ENCODE results near the gene RCAN3.

RCAN3 gene

GRCh38 chr1:24555591-24556413 lies 53.2 kb downstream of the RCAN3 start, which contains the start of gene NCMAP:
Gene NCMAP, plus strand, starts transcription at chr1:24556087. Its CDS starts 39,344 bp downstream, at chr1:24595431.
- H3K4me1 ChIP-seq (ENCODE audit: insufficient read depth, low read length): no peaks in the 10 kb centered on the region
- no peak within 1 kb of the TSS for H3K27ac ChIP-seq (ENCODE audit: low read depth, low read length)
- peaks cover 14 to 34% of the 10 kb centered on the region in 2 donors for H3K27me3 ChIP-seq (ENCODE audit: control insufficient read depth in 1 of 2, insufficient read depth in 2 of 2, low read length in 2 of 2)

DNA sequence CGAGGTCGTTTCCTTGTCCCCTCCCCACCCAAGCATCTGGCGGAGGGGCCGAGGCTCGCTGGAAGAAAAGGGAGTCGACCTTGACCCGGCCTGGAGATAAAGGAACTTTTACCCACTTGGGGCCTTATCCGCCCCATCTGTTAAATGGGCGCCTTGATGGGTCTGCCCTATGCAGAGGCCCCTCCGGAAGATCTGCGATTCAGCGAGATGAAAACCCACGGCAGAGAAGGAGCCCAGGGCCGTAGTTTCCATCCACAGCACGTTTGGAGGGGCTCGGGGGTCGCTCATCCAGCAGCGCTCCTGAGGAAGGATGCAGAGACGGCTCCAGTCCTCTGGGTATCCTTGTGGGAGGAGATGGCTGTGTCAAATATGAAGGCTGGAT lies 53.8 kb downstream of the RCAN3 start:
- Histone ChIP-seq H3K4me1 (ENCODE audit: insufficient read depth, low read length) (no peaks in the 10 kb centered on the region), H3K36me3 (ENCODE audit: insufficient read depth, low read length) (no peaks in the 10 kb centered on the region), H3K4me3 (ENCODE audit: low read depth in 1 of 2, low read length in 2 of 2) (no peak overlapping the region), H3K9ac (ENCODE audit: low read length) (no peak overlapping the region), H3K27me3 (ENCODE audit: control insufficient read depth in 1 of 2, insufficient read depth in 2 of 2, low read length in 2 of 2) (peaks cover 14 to 34% of the 10 kb centered on the region in 2 donors), H3K9me3 (ENCODE audit: low read length) (no peaks in the 10 kb centered on the region), H3K27ac (ENCODE audit: low read depth, low read length) (no peak overlapping the region)

More at GRCh38 chr1:24555591-24556413, 53.2 kb downstream of the RCAN3 start, which contains the start of gene NCMAP:
- no peak within 1 kb of the TSS for H3K4me3 ChIP-seq (ENCODE audit: low read depth in 1 of 2, low read length in 2 of 2)
- H3K9me3 ChIP-seq (ENCODE audit: low read length): no peaks in the 10 kb centered on the region
- H3K36me3 ChIP-seq (ENCODE audit: insufficient read depth, low read length): no peaks in the 10 kb centered on the region
- H3K9ac ChIP-seq (ENCODE audit: low read length): no peak within 1 kb of the TSS

GRCh38 chr1:24557220-24557619 lies 54.6 kb downstream of the RCAN3 start:
- H3K36me3 ChIP-seq (ENCODE audit: insufficient read depth, low read length): no peaks in the 10 kb centered on the region
- no peaks in the 10 kb centered on the region for H3K4me1 ChIP-seq (ENCODE audit: insufficient read depth, low read length)
- H3K4me3 ChIP-seq (ENCODE audit: low read depth in 1 of 2, low read length in 2 of 2): no peak overlapping the region
- H3K27me3 ChIP-seq (ENCODE audit: control insufficient read depth in 1 of 2, insufficient read depth in 2 of 2, low read length in 2 of 2): peaks cover 14 to 34% of the 10 kb centered on the region in 2 donors
- no peak overlapping the region for H3K27ac ChIP-seq (ENCODE audit: low read depth, low read length)
- H3K9me3 ChIP-seq (ENCODE audit: low read length): no peaks in the 10 kb centered on the region
- no peak overlapping the region for H3K9ac ChIP-seq (ENCODE audit: low read length)

- H3K36me3 ChIP-seq (ENCODE audit: insufficient read depth, low read length): no peaks in the 10 kb centered on the region
- no peak overlapping the region for H3K27ac ChIP-seq (ENCODE audit: low read depth, low read length)
- H3K27me3 ChIP-seq (ENCODE audit: control insufficient read depth in 1 of 2, insufficient read depth in 2 of 2, low read length in 2 of 2): peaks cover 14 to 34% of the 10 kb centered on the region in 2 donors
- no peaks in the 10 kb centered on the region for H3K9me3 ChIP-seq (ENCODE audit: low read length)
- H3K4me3 ChIP-seq (ENCODE audit: low read depth in 1 of 2, low read length in 2 of 2): no peak overlapping the region
- no peaks in the 10 kb centered on the region for H3K4me1 ChIP-seq (ENCODE audit: insufficient read depth, low read length)
- no peak overlapping the region for H3K9ac ChIP-seq (ENCODE audit: low read length)
These were observed 55.1 kb downstream of the RCAN3 start for GRCh38 chr1:24557711-24558131.

- Histone ChIP-seq H3K9ac (ENCODE audit: low read length) (no peak overlapping the region), H3K4me3 (ENCODE audit: low read depth in 1 of 2, low read length in 2 of 2) (no peak overlapping the region), H3K27ac (ENCODE audit: low read depth, low read length) (no peak overlapping the region), H3K4me1 (ENCODE audit: insufficient read depth, low read length) (no peaks in the 10 kb centered on the region), H3K27me3 (ENCODE audit: control insufficient read depth in 1 of 2, insufficient read depth in 2 of 2, low read length in 2 of 2) (peaks cover 14 to 34% of the 10 kb centered on the region in 2 donors), H3K9me3 (ENCODE audit: low read length) (no peaks in the 10 kb centered on the region), H3K36me3 (ENCODE audit: insufficient read depth, low read length) (no peaks in the 10 kb centered on the region)
These were observed 55.8 kb downstream of the RCAN3 start for GRCh38 chr1:24558455-24558854.

- Histone ChIP-seq H3K9ac (ENCODE audit: low read length) (no peak overlapping the region), H3K27ac (ENCODE audit: low read depth, low read length) (no peak overlapping the region)
These were observed 56.5 kb downstream of the RCAN3 start for GRCh38 chr1:24558902-24559791.

DNA sequence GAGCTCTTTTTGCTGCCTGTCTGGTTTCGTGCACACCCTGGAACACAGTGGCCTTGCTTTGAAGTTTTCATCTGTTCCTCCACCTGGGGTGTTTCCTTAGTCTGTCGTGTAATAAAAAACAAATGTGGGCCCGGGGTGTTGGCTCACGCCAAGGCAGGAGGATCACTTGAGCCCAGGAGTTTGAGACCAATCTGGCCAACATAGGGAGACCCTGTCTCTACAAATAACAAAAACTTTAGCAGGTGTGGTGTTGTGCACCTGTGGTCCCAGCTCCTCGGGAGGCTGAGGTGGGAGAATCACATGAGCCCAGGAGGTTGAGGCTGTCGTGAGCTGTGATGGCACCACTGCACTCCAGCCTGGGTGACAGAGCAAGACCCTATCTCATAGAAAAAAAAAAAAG lies 57.7 kb downstream of the RCAN3 start:
- H3K9ac ChIP-seq (ENCODE audit: low read length): no peak overlapping the region
- peaks cover 9 to 32% of the 10 kb centered on the region in 2 donors for H3K27me3 ChIP-seq (ENCODE audit: control insufficient read depth in 1 of 2, insufficient read depth in 2 of 2, low read length in 2 of 2)
- no peaks in the 10 kb centered on the region for H3K36me3 ChIP-seq (ENCODE audit: insufficient read depth, low read length)
- no peaks in the 10 kb centered on the region for H3K4me1 ChIP-seq (ENCODE audit: insufficient read depth, low read length)
- H3K9me3 ChIP-seq (ENCODE audit: low read length): no peaks in the 10 kb centered on the region
- H3K4me3 ChIP-seq (ENCODE audit: low read depth in 1 of 2, low read length in 2 of 2): no peak overlapping the region
- H3K27ac ChIP-seq (ENCODE audit: low read depth, low read length): no peak overlapping the region

More at GRCh38 chr1:24558902-24559791, 56.5 kb downstream of the RCAN3 start:
- H3K9me3 ChIP-seq (ENCODE audit: low read length): no peaks in the 10 kb centered on the region
- no peaks in the 10 kb centered on the region for H3K4me1 ChIP-seq (ENCODE audit: insufficient read depth, low read length)
- H3K4me3 ChIP-seq (ENCODE audit: low read depth in 1 of 2, low read length in 2 of 2): no peak overlapping the region
- no peaks in the 10 kb centered on the region for H3K36me3 ChIP-seq (ENCODE audit: insufficient read depth, low read length)
- H3K27me3 ChIP-seq (ENCODE audit: control insufficient read depth in 1 of 2, insufficient read depth in 2 of 2, low read length in 2 of 2): peaks cover 14 to 34% of the 10 kb centered on the region in 2 donors

GRCh38 chr1:24562625-24563024 lies 60.0 kb downstream of the RCAN3 start:
- Histone ChIP-seq H3K4me3 (ENCODE audit: low read depth in 1 of 2, low read length in 2 of 2) (no peak overlapping the region), H3K27me3 (ENCODE audit: control insufficient read depth in 1 of 2, insufficient read depth in 2 of 2, low read length in 2 of 2) (peaks cover 0 to 9% of the 10 kb centered on the region in 2 donors), H3K9ac (ENCODE audit: low read length) (no peak overlapping the region), H3K9me3 (ENCODE audit: low read length) (no peaks in the 10 kb centered on the region), H3K4me1 (ENCODE audit: insufficient read depth, low read length) (no peaks in the 10 kb centered on the region), H3K27ac (ENCODE audit: low read depth, low read length) (no peak overlapping the region), H3K36me3 (ENCODE audit: insufficient read depth, low read length) (no peaks in the 10 kb centered on the region)

- H3K27ac ChIP-seq (ENCODE audit: low read depth, low read length): no peak overlapping the region
- no peak overlapping the region for H3K4me3 ChIP-seq (ENCODE audit: low read depth in 1 of 2, low read length in 2 of 2)
- no peaks in the 10 kb centered on the region for H3K4me1 ChIP-seq (ENCODE audit: insufficient read depth, low read length)
- H3K36me3 ChIP-seq (ENCODE audit: insufficient read depth, low read length): no peaks in the 10 kb centered on the region
- H3K9me3 ChIP-seq (ENCODE audit: low read length): no peaks in the 10 kb centered on the region
- no peaks in the 10 kb centered on the region for H3K27me3 ChIP-seq (ENCODE audit: control insufficient read depth in 1 of 2, insufficient read depth in 2 of 2, low read length in 2 of 2)
- no peak overlapping the region for H3K9ac ChIP-seq (ENCODE audit: low read length)
These were observed 62.1 kb downstream of the RCAN3 start for GRCh38 chr1:24564695-24565094.

DNA sequence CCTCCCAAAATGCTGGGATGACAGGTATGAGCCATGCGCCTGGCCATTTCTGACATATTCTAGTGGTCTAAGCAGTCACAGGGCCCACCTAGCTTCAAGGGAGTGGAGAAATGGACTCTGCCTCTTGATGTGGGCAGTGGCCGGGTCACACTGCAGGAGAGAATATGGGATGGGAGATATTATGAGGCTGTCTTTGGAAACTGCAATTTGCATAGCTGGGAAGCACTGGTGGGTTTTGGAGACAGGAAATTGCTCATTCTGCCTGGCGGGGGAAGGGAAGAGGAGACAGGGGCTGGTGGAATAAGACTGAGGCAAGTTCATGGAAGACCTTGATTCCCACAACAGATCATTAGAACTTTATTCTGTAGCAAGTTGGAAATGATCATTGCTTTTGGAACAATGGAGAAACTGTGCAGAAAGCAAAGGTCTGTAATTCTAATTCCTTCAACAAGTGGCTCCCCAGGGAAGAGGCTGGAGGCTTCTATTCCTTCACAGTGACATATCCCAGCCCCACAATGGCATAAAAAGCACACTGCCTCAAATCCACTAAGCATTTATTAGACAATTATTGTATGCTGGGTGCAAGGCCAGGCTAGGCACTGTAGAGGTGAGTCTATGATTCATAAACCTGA lies 63.7 kb downstream of the RCAN3 start:
- Histone ChIP-seq H3K9ac (ENCODE audit: low read length) (no peak overlapping the region), H3K36me3 (ENCODE audit: insufficient read depth, low read length) (no peaks in the 10 kb centered on the region), H3K4me3 (ENCODE audit: low read depth in 1 of 2, low read length in 2 of 2) (no peak overlapping the region), H3K4me1 (ENCODE audit: insufficient read depth, low read length) (no peaks in the 10 kb centered on the region), H3K27me3 (ENCODE audit: control insufficient read depth in 1 of 2, insufficient read depth in 2 of 2, low read length in 2 of 2) (no peaks in the 10 kb centered on the region), H3K27ac (ENCODE audit: low read depth, low read length) (no peak overlapping the region), H3K9me3 (ENCODE audit: low read length) (no peaks in the 10 kb centered on the region)

DNA sequence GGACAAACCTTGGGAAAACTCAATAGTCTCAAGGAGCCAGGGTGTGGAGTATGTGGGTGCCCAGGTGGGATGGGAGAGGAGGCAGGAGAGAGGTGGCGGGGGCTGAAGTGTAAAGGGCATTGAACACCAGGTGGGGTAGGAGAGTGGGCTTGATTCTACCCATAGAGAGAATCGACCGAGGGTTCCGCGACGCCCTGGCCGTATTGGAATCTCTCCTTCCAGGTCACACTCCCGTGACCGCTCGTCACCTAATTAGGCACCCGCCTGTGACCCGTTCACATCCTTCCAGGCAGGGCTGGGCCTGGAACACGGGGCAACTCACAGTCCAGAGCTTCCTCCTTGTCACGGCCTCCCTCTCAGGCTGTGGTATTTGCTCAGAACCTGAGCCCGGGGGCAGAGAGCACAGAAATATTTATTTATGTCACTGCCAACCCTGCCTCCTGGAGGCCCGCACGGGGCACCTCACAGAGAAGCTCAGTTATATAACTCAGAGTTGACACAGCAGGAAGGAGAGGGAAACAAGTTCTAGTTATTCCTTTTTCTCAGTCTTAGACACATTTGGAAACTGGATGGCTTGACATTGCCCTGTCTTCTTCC lies 65.3 kb downstream of the RCAN3 start:
- Histone ChIP-seq H3K9me3 (ENCODE audit: low read length) (no peaks in the 10 kb centered on the region), H3K36me3 (ENCODE audit: insufficient read depth, low read length) (no peaks in the 10 kb centered on the region), H3K27me3 (ENCODE audit: control insufficient read depth in 1 of 2, insufficient read depth in 2 of 2, low read length in 2 of 2) (no peaks in the 10 kb centered on the region), H3K27ac (ENCODE audit: low read depth, low read length) (no peak overlapping the region), H3K9ac (ENCODE audit: low read length) (no peak overlapping the region), H3K4me1 (ENCODE audit: insufficient read depth, low read length) (no peaks in the 10 kb centered on the region), H3K4me3 (ENCODE audit: low read depth in 1 of 2, low read length in 2 of 2) (no peak overlapping the region)
